Measurements from ENCODE around the gene PRKAG2. TPM values are rescaled to one million over a fixed set of nuclear protein-coding genes. Genes with fewer than 3 reads are reported as not detected.

PRKAG2 gene
- total RNA-seq, 4 donors from 2014 or later = 7.5 to 14.3 (median 12.2) TPM

DNA sequence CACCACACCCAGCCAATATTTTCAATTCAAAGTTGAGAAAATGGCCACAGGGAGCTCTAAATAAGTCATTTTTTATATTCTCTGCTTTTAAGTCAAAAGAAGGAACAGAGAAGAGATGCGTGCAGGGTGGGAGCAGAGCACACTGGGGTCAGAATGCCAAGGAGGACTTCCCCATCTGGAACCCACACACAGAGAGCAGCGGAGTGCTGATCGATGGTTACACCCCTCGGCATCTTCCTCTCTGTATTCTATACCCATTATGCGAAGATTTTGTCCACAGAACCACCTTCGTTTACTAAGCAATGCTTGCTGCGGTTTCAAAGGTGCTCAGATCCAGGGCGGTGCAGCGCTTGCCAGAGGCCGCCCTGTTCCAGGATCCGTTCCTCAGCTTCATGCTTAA, 265.9 kb downstream of the PRKAG2 start:
- DNase-seq (ENCODE audit: low spot score in 2 of 2) = peak in 1 of 2 donors; percentile 72
- 92% methylated on average over 11 of the region's 11 CpGs for WGBS, 2 donors
- TF ChIP-seq POLR2A (IDR thresholded peaks at IDR 0.05) = no peak
- TF ChIP-seq, protein P1, sequence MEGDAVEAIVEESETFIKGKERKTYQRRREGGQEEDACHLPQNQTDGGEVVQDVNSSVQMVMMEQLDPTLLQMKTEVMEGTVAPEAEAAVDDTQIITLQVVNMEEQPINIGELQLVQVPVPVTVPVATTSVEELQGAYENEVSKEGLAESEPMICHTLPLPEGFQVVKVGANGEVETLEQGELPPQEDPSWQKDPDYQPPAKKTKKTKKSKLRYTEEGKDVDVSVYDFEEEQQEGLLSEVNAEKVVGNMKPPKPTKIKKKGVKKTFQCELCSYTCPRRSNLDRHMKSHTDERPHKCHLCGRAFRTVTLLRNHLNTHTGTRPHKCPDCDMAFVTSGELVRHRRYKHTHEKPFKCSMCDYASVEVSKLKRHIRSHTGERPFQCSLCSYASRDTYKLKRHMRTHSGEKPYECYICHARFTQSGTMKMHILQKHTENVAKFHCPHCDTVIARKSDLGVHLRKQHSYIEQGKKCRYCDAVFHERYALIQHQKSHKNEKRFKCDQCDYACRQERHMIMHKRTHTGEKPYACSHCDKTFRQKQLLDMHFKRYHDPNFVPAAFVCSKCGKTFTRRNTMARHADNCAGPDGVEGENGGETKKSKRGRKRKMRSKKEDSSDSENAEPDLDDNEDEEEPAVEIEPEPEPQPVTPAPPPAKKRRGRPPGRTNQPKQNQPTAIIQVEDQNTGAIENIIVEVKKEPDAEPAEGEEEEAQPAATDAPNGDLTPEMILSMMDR (IDR thresholded peaks at IDR 0.05) = no peak
- H3K4me3 ChIP-seq (ENCODE audit: low read depth, poor library complexity, severe bottlenecking) = no peak overlapping the region
- intact Hi-C loops (cut with DNase I; ENCODE audit: low total_unique reads) = no loop called here

DNA sequence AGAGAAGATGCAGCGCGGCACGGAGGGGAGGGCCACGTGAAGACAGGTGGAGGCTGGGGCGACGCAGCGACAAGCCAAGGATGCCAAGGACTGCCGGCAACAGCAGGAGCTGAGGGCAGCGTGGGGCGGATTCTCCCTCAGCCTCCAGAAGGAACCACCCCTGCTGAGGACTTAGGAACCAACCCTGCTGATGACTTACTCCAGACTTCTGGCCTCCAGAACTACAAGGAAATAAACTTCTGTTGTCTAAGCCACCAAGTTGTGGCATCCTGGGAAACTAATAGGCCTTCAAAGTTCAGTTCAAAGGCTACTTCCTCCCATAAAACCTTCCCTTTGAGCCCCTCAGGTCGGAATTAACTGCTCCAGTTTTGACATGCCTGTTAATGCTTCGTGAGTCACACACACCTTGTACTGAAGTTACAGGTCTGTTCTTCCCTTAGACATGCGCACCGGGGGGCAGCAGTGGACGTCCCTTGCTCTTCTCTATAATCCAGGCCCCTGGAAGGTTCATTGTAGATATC, 268.8 kb downstream of the PRKAG2 start:
- 77 to 80% methylated on average over 15 of the region's 15 CpGs for WGBS, 2 donors
- no peak overlapping the region for H3K4me3 ChIP-seq (ENCODE audit: low read depth, poor library complexity, severe bottlenecking)
- TF ChIP-seq POLR2A (IDR thresholded peaks at IDR 0.05) = no peak
- TF ChIP-seq, protein P1 (IDR thresholded peaks at IDR 0.05) = no peak
- peak in 1 of 2 donors; percentile 70 for DNase-seq (ENCODE audit: low spot score in 2 of 2)
- intact Hi-C loops (cut with DNase I; ENCODE audit: low total_unique reads) = no loop called here

DNA sequence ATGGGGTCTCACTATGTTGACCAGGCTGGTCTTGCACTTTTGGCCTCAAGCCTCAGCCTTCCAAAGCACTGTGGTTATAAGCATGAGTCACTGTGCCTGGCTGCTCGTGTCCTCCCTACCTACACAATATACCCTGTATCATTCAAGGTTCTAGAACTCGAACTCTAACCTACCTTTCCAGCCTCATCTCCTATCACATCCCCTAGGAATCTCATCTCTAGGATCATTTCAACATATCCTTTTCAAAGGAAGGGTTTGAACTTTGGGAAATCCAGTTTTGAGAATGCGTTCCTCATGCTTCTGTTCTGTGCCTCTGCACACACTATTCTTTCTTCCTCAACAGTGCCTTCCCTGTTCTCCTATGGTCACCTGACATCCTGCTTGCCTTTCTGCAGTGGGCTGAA, 269.4 kb downstream of the PRKAG2 start:
- DNase-seq (ENCODE audit: low spot score in 2 of 2) = peak in 1 of 2 donors; percentile 52

DNA sequence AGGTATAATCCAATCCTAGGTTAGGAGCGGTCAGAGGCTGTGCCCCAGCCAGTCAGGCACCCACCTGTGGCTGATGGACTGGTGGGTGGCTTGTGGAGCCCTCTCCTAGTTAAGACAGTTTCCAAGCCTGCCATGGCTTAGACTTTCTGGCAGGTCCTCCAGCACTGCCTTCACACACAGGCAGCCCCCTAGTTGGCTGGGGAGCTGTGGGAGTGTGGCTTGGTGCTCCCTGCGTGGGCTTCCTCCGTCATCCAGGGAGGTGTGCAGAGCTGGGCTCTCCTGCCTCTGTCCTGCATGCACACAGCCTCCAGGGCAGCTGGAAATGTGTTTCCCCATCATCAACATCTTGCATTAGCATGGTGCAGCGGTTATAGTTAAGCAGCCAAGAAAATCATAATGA, 273.0 kb downstream of the PRKAG2 start:
- WGBS, 2 donors = 81 to 99% methylated on average over 4 of the region's 4 CpGs
- DNase-seq (ENCODE audit: low spot score in 2 of 2) = peak in 1 of 2 donors; percentile 61
- no peak overlapping the region for H3K4me3 ChIP-seq (ENCODE audit: low read depth, poor library complexity, severe bottlenecking)
- intact Hi-C loops (cut with DNase I; ENCODE audit: low total_unique reads) = no loop called here
- TF ChIP-seq POLR2A (IDR thresholded peaks at IDR 0.05) = no peak
- TF ChIP-seq, protein P1 (IDR thresholded peaks at IDR 0.05) = no peak

More for the DNA sequence above, 269.4 kb downstream of the PRKAG2 start:
- intact Hi-C loops (cut with DNase I; ENCODE audit: low total_unique reads) = no loop called here
- TF ChIP-seq POLR2A (IDR thresholded peaks at IDR 0.05) = no peak
- TF ChIP-seq, protein P1 (IDR thresholded peaks at IDR 0.05) = no peak
- WGBS, 2 donors = 76 to 81% methylated on average over 3 of the region's 3 CpGs
- H3K4me3 ChIP-seq (ENCODE audit: low read depth, poor library complexity, severe bottlenecking) = no peak overlapping the region

DNA sequence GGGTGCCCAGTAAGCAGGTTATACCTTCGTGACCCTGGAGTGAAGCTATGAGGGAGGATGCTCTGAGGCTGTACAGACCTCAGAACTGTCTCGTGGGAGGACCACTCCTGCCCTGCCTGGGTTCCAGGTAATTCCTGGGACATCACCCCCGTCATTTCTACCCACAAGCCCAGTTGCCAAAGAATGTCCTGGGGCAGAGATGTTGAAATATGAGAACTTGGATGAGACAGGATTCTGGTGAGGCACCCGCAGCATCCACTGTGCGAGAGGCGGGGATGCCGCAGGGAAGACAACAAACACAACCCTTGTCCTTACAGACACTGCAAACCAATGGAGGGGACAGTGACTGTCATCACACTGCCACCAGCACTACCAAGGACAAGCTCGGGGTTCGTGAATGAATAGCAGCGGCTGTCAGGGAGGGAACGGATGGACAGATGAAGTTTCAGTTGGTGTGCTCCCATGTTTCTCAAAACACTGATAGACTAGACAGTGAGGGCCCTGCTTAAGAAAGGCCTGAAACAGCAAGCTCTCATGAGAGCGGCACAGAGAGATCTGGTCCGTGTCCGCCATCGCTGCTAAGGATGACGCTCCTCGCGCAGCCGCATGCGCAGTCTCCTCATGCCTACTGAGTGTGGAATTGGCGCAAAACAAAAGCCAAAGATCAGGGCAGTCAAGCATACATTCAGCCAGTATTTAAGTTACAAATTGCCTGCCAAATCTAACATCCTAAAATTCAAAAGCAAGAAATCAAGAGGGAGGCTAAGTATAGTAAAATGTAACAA, 275.2 kb downstream of the PRKAG2 start:
- H3K4me3 ChIP-seq (ENCODE audit: low read depth, poor library complexity, severe bottlenecking) = no peak overlapping the region
- WGBS, 2 donors = 88 to 90% methylated on average over 21 of the region's 21 CpGs
- DNase-seq (ENCODE audit: low spot score in 2 of 2) = no peak
- no peak for TF ChIP-seq POLR2A (IDR thresholded peaks at IDR 0.05)
- TF ChIP-seq, protein P1 (IDR thresholded peaks at IDR 0.05) = no peak
- intact Hi-C loops (cut with DNase I; ENCODE audit: low total_unique reads) = no loop called here

All from lower leg skin (tissue), 4 donors.